T-helper 17 cell (primary cell): ENCODE data around the gene CDRT15L2. TPM values are rescaled to one million over a fixed set of nuclear protein-coding genes. Genes with fewer than 3 reads are reported as not detected.
"Not testable (repeated sequence)": the region's sequence is repeated elsewhere in the genome, so short reads cannot be mapped to it uniquely, and the experiment has no call there.

ENCODE experiments used
- ATAC-seq: fragments of 150-1000 bp; cut with Tn5 transposase; 2 replicates; pipeline ENCODE4 v1.10.0; 2021; ENCODE audit warnings: mild to moderate bottlenecking, moderate library complexity
- DNase-seq, 3 donors: peaks; one replicate each; pipeline versions ENCODE4 v3.0.0 to v3.0.0-alpha.2; 2020 to 2021
- H3K9me3 ChIP-seq: one replicate; pipeline ENCODE4 v1.7.0; 2013; ENCODE audit warnings: low read length, mild to moderate bottlenecking; ENCODE audit not compliant: control insufficient read depth, poor library complexity, severe bottlenecking
- H3K27ac Mint-ChIP-seq: one replicate; pipeline ENCODE4 v1.8.0; 2022; ENCODE audit warnings: mild to moderate bottlenecking, moderate library complexity, mixed read lengths
- H3K27me3 Mint-ChIP-seq: one replicate; pipeline ENCODE4 v1.8.0; 2022; ENCODE audit warnings: mixed read lengths
- H3K36me3 Mint-ChIP-seq: one replicate; pipeline ENCODE4 v1.8.0; 2022; ENCODE audit warnings: low read depth, mixed read lengths
- H3K4me1 Mint-ChIP-seq: one replicate; pipeline ENCODE4 v1.8.0; 2022; ENCODE audit warnings: mild to moderate bottlenecking, mixed read lengths
- H3K4me3 Mint-ChIP-seq: one replicate; pipeline ENCODE4 v1.8.0; 2022; ENCODE audit warnings: mild to moderate bottlenecking, moderate library complexity, mixed read lengths
- total RNA-seq, 4 donors: library from RNA in 2 of 4; stranded (reverse) in 2 of 4; gene quantifications; one replicate each; pipeline ENCODE4 v1.2.3 and lab custom pipeline; 2022 to 2026

Gene CDRT15L2
- total RNA-seq, 2 donors from 2014 or later = not detected

GRCh38 chr17:20605568-20605967 is 26.0 kb downstream of the CDRT15L2 start:
- H3K4me3 Mint-ChIP-seq, ATAC-seq: not testable (repeated sequence)

GRCh38 chr17:20609490-20609889 is 30.0 kb downstream of the CDRT15L2 start:
- not testable (repeated sequence) for H3K4me3 Mint-ChIP-seq, ATAC-seq, H3K27me3 Mint-ChIP-seq, H3K9me3 ChIP-seq, H3K4me1 Mint-ChIP-seq, H3K27ac Mint-ChIP-seq, DNase-seq, H3K36me3 Mint-ChIP-seq

More at GRCh38 chr17:20605568-20605967, 26.0 kb downstream of the CDRT15L2 start:
- not testable (repeated sequence) for H3K9me3 ChIP-seq, H3K36me3 Mint-ChIP-seq, H3K4me1 Mint-ChIP-seq, DNase-seq, H3K27me3 Mint-ChIP-seq, H3K27ac Mint-ChIP-seq

- no peaks in the 10 kb centered on the region for H3K36me3 Mint-ChIP-seq
- ATAC-seq (no peak), DNase-seq (no peak)
- no peak overlapping the region for H3K4me3 Mint-ChIP-seq
- H3K4me1 Mint-ChIP-seq = no peaks in the 10 kb centered on the region
- no peaks in the 10 kb centered on the region for H3K9me3 ChIP-seq
- no peaks in the 10 kb centered on the region for H3K27me3 Mint-ChIP-seq
- no peak overlapping the region for H3K27ac Mint-ChIP-seq
Observed at GRCh38 chr17:20611309-20611708, 31.8 kb downstream of the CDRT15L2 start.

GRCh38 chr17:20612635-20613034 is 33.1 kb downstream of the CDRT15L2 start:
- H3K4me3 Mint-ChIP-seq = no peak overlapping the region
- DNase-seq (no peak), ATAC-seq (no peak)
- H3K4me1 Mint-ChIP-seq = no peaks in the 10 kb centered on the region
- no peaks in the 10 kb centered on the region for H3K36me3 Mint-ChIP-seq
- H3K9me3 ChIP-seq = no peaks in the 10 kb centered on the region
- H3K27ac Mint-ChIP-seq = no peak overlapping the region
- H3K27me3 Mint-ChIP-seq = no peaks in the 10 kb centered on the region

GRCh38 chr17:20613248-20613647 is 33.7 kb downstream of the CDRT15L2 start:
- ATAC-seq (no peak), DNase-seq (no peak)
- no peaks in the 10 kb centered on the region for H3K4me1 Mint-ChIP-seq
- H3K36me3 Mint-ChIP-seq = no peaks in the 10 kb centered on the region
- H3K4me3 Mint-ChIP-seq = no peak overlapping the region
- H3K9me3 ChIP-seq = no peaks in the 10 kb centered on the region
- no peaks in the 10 kb centered on the region for H3K27me3 Mint-ChIP-seq
- H3K27ac Mint-ChIP-seq = no peak overlapping the region

GRCh38 chr17:20613905-20614304 is 34.4 kb downstream of the CDRT15L2 start:
- no peaks in the 10 kb centered on the region for H3K27me3 Mint-ChIP-seq
- no peak overlapping the region for H3K27ac Mint-ChIP-seq
- no peaks in the 10 kb centered on the region for H3K9me3 ChIP-seq
- H3K4me3 Mint-ChIP-seq = no peak overlapping the region
- no peaks in the 10 kb centered on the region for H3K4me1 Mint-ChIP-seq
- DNase-seq (no peak), ATAC-seq (no peak)
- no peaks in the 10 kb centered on the region for H3K36me3 Mint-ChIP-seq

GRCh38 chr17:20615461-20615860 is 35.9 kb downstream of the CDRT15L2 start:
- not testable (repeated sequence) for H3K4me3 Mint-ChIP-seq

More at GRCh38 chr17:20615461-20615860, 35.9 kb downstream of the CDRT15L2 start:
- not testable (repeated sequence) for ATAC-seq, DNase-seq, H3K27me3 Mint-ChIP-seq, H3K27ac Mint-ChIP-seq, H3K4me1 Mint-ChIP-seq, H3K36me3 Mint-ChIP-seq, H3K9me3 ChIP-seq

Other genes with a start within 250 kb of the CDRT15L2 start
- gene LGALS9B, start 112.2 kb upstream of the CDRT15L2 start, total RNA-seq = not detected